NCI-H146 (cell line): Measurements from ENCODE around the gene BICDL2.
A peak's percentile ranks its signal among the peaks of the same experiment; 100 is the strongest.

ENCODE experiments used
- DNase-seq: peaks from one replicate; lab custom pipeline; 2025; lab: John Stamatoyannopoulos, UW

BICDL2 gene

GRCh38 chr16:2985462-2985861 is 51.3 kb downstream of the BICDL2 start:
- DNase-seq, result no peak

GRCh38 chr16:2983706-2984136 is 53.0 kb downstream of the BICDL2 start:
- DNase-seq, result peak; percentile 81

GRCh38 chr16:2982402-2982801 is 54.3 kb downstream of the BICDL2 start:
- no peak for DNase-seq

GRCh38 chr16:2981899-2982250 is 54.9 kb downstream of the BICDL2 start:
- DNase-seq, result no peak

GRCh38 chr16:2981177-2981898 is 55.4 kb downstream of the BICDL2 start:
- DNase-seq, result no peak

GRCh38 chr16:2980227-2981176 is 56.2 kb downstream of the BICDL2 start, which contains the start of gene PKMYT1:
PKMYT1 (minus strand) TSS chr16:2980446; CDS start chr16:2979657, 789 bp downstream.
- DNase-seq, result peak; percentile 92

GRCh38 chr16:2979669-2980226 is 57.0 kb downstream of the BICDL2 start:
- peak; percentile 38 for DNase-seq
